GM12878 (cell line): ENCODE measurements around the gene GLTP. TPM values are rescaled to one million over a fixed set of nuclear protein-coding genes. Genes with fewer than 3 reads are reported as not detected.

Experiments used
- ATAC-seq: fragments of 200-7000 bp; cut with Tn5 transposase; 3 replicates; pipeline ENCODE4 v1.9.1; 2020; ENCODE audit warnings: mild to moderate bottlenecking, moderate library complexity
- BruUV-seq: library from RNA; stranded (reverse); fragments of 400-500 nt; replicated peaks from 2 replicates; lab custom pipeline; 2021; lab: Mats Ljungman, UMichigan
- CTCF ChIA-PET: fragments of 300-600 bp; sonication (Branson Sonifier 250); formaldehyde crosslinking; extraction: SDS; loops from one replicate; lab custom pipeline; 2021; ENCODE audit warnings: inconsistent platforms; lab: Yijun Ruan, JAX
- POLR2A ChIA-PET: fragments of 350-600 bp; formaldehyde crosslinking; extraction: SDS; loops from one replicate; lab custom pipeline; 2021; ENCODE audit warnings: inconsistent platforms; lab: Charles Lee
- RAD21 ChIA-PET: fragments of 300-600 bp; sonication (Branson Sonifier 250); formaldehyde crosslinking; loops from one replicate; lab custom pipeline; 2023; ENCODE audit warnings: antibody characterized with exemption; ENCODE audit not compliant: unreplicated experiment; lab: Charles Lee
- SMC1A ChIA-PET: fragments of 300-600 bp; sonication (Branson Sonifier 250); formaldehyde crosslinking; loops from one replicate; lab custom pipeline; 2023; ENCODE audit not compliant: unreplicated experiment, uncharacterized antibody; lab: Charles Lee
- DNase-seq: peaks from one replicate; pipeline ENCODE4 v3.0.0-alpha.2; 2011; ENCODE audit warnings: low read depth, low spot score
- FAIRE-seq: peaks from 3 replicates; lab custom pipeline; 2011; peaks lifted over from hg19 to GRCh38; lab: Jason Lieb, UNC
- H2AFZ ChIP-seq: 2 replicates; pipeline ENCODE4 v1.6.0; 2011; ENCODE audit warnings: low read depth, low read length, control low read depth; ENCODE audit not compliant: control insufficient read depth
- H3K27ac ChIP-seq: 2 replicates; pipeline ENCODE4 v1.5.1; 2011; ENCODE audit warnings: control low read depth; ENCODE audit not compliant: control insufficient read depth, insufficient read depth
- H3K27me3 ChIP-seq, 2 experiments: replicated peaks in 1 of 2; 2 replicates each; pipeline versions ENCODE4 v1.6.0 to v1.6.1; 2011; ENCODE audit warnings: low read length in 1 of 2; ENCODE audit not compliant: control insufficient read depth in 2 of 2, insufficient read depth in 2 of 2
- H3K36me3 ChIP-seq, 2 experiments: 2 replicates each; pipeline ENCODE4 v1.5.1; 2011; ENCODE audit warnings: low read length in 1 of 2; ENCODE audit not compliant: control insufficient read depth in 2 of 2, insufficient read depth in 2 of 2
- H3K4me1 ChIP-seq: 2 replicates; pipeline ENCODE4 v1.6.1; 2011; ENCODE audit warnings: mild to moderate bottlenecking, low read length, moderate library complexity, mixed read lengths; ENCODE audit not compliant: control insufficient read depth, insufficient read depth
- H3K4me2 ChIP-seq: 2 replicates; pipeline ENCODE4 v1.6.0; 2011; ENCODE audit warnings: control low read depth; ENCODE audit not compliant: control insufficient read depth, insufficient read depth
- H3K4me3 ChIP-seq: fragments of 200-600 bp; sonication (generic); 2 replicates; pipeline ENCODE4 v1.5.1; 2016
- H3K79me2 ChIP-seq: 2 replicates; pipeline ENCODE4 v1.6.0; 2011; ENCODE audit warnings: low read length; ENCODE audit not compliant: control insufficient read depth, insufficient read depth
- H3K9ac ChIP-seq: 2 replicates; pipeline ENCODE4 v1.8.0; 2011; ENCODE audit warnings: low read length, control low read depth, mixed read lengths; ENCODE audit not compliant: control insufficient read depth, insufficient read depth
- H3K9me3 ChIP-seq: replicated peaks from 3 replicates; pipeline ENCODE4 v1.5.1; 2011; ENCODE audit warnings: mild to moderate bottlenecking, low read length; ENCODE audit not compliant: control insufficient read depth, insufficient read depth
- H4K20me1 ChIP-seq: 2 replicates; pipeline ENCODE4 v1.6.0; 2011; ENCODE audit not compliant: control insufficient read depth, insufficient read depth
- HDAC2 ChIP-seq: fragments of 200-600 bp; sonication (generic); IDR thresholded peaks from 2 replicates; pipeline ENCODE4 v1.6.1; 2017
- KLF5 ChIP-seq: fragments of 450-650 bp; IDR thresholded peaks from 2 replicates; pipeline ENCODE4 v1.6.1; 2014; ENCODE audit warnings: mild to moderate bottlenecking; ENCODE audit not compliant: partially characterized antibody
- MEF2A ChIP-seq: IDR thresholded peaks from 2 replicates; pipeline ENCODE4 v1.6.1; 2011; ENCODE audit warnings: low read depth, mild to moderate bottlenecking, low read length, moderate library complexity; ENCODE audit not compliant: insufficient read depth
- PAX8 ChIP-seq: fragments of 450-650 bp; IDR thresholded peaks from 2 replicates; pipeline ENCODE4 v1.6.1; 2017; ENCODE audit warnings: mild to moderate bottlenecking, moderate library complexity
- RELA ChIP-seq: fragments of 450-650 bp; IDR thresholded peaks from 2 replicates; pipeline ENCODE4 v1.8.0; 2014; ENCODE audit warnings: borderline replicate concordance; ENCODE audit not compliant: partially characterized antibody
- TARDBP ChIP-seq: IDR thresholded peaks from 2 replicates; pipeline ENCODE4 v1.6.1; 2016; ENCODE audit warnings: borderline replicate concordance
- ZNF217 ChIP-seq: fragments of 450-650 bp; IDR thresholded peaks from 2 replicates; pipeline ENCODE4 v1.6.1; 2017; ENCODE audit warnings: antibody characterized with exemption, mild to moderate bottlenecking
- WGBS: methylation state at CpG from one replicate; pipeline ENCODE4 v1.1.6; 2016; ENCODE audit warnings: low lambda C conversion rate; ENCODE audit not compliant: insufficient replicate concordance, insufficient coverage; ENCODE audit errors: missing lambda C conversion rate; 5-methylcytosine and 5-hydroxymethylcytosine counted together
- in situ Hi-C: fragments of 300-500 bp; cut with MboI; formaldehyde crosslinking; loops from 9 replicates; pipeline ENCODE4 v1.14.3; 2018; ENCODE audit warnings: mixed read lengths
- intact Hi-C: fragments of 100-400 bp; cut with micrococcal nuclease; formaldehyde crosslinking; loops from one replicate; pipeline ENCODE4 v1.14.2; 2022; ENCODE audit not compliant: unreplicated experiment
- polyA plus RNA-seq, 11 experiments: library from polyadenylated mRNA; depleted of rRNA in 4 of 11; unstranded in 6 of 11; stranded (reverse) in 5 of 11; fragments of >200 nt; fragmentation: Nextera tagmentation in 4 of 11; fragmentation: Illumina TruSeq in 1 of 11; extraction: Ambion mirVana in 4 of 11; extraction: Trizol in 1 of 11; gene quantifications; 1 replicate in 1 of 11; 2 replicates in 10 of 11; pipeline versions ENCODE4 v1.2.1 to v1.2.3, GENCODE V29; 2011 to 2016; ENCODE audit warnings: inconsistent platforms in 2 of 11, missing spikeins in 2 of 11, low read depth in 1 of 11
- total RNA-seq, 4 experiments: library from RNA; depleted of rRNA in 3 of 4; stranded (reverse); fragments of >200 nt in 3 of 4; fragmentation: Illumina TruSeq in 1 of 4; extraction: Trizol in 1 of 4; gene quantifications; 2 replicates each; pipeline versions ENCODE4 v1.2.1 to v1.2.3, GENCODE V29; 2013 to 2021
- TF ChIP-seq, protein P1 (sequence below): fragments of 450-650 bp; IDR thresholded peaks from 2 replicates; pipeline ENCODE4 v1.6.1; 2017; ENCODE audit warnings: mild to moderate bottlenecking, low read depth, inconsistent platforms; ENCODE audit not compliant: poor library complexity, severe bottlenecking
- TF ChIP-seq, protein P2 (sequence below): fragments of 450-650 bp; formaldehyde crosslinking; IDR thresholded peaks from 2 replicates; pipeline ENCODE4 v1.5.0; 2022; ENCODE audit warnings: mild to moderate bottlenecking, missing genetic modification characterization
- TF ChIP-seq, protein P3 (sequence below): fragments of 450-650 bp; IDR thresholded peaks from 2 replicates; pipeline ENCODE4 v1.6.1; 2018; ENCODE audit warnings: mild to moderate bottlenecking, low read depth, moderate library complexity; ENCODE audit not compliant: partially characterized antibody

GLTP gene
- total and polyA plus RNA-seq, 10 of the 15 experiments (the other 5 are each of a cell fraction or from before 2014, with no cell fraction given), result 16.8 to 44.0 (median 25.3) TPM

DNA sequence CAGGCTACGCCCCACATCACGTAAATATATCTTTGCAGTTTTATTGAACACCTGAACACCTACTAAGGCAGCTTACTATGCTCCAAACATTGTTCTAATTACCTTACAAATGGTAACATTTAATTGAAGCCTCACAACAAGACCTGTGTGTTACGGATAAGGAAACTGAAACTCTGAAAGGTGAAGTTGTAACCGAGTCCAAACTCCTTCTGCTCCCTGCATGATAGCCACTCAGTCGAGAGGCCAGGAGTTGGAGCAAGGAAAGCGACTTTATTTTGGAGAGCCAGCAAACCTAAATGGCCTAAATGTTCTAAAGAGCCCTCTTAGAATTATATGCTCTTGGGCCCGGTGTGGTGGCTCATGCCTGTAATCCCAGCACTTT is 34.5 kb downstream of the GLTP start:
- ATAC-seq, result peak; percentile 5; the same call in 2 of the 3 replicates
- H3K79me2 ChIP-seq, result no peaks in the 10 kb centered on the region
- CTCF ChIA-PET, result interaction anchor here (0.5 to 7.7 kb wide), 44 partner anchors 8 to 757 kb away, joined by 3 to 139 read pairs (median 5); partner anchors contain the start of genes MMAB, MVK and TCHP
- peak overlapping the region; percentile 99 for H2AFZ ChIP-seq
- no peak overlapping the region for H3K9ac ChIP-seq
- no peaks in the 10 kb centered on the region for H3K27me3 ChIP-seq
- peaks cover 8% of the 10 kb centered on the region for H3K4me1 ChIP-seq
- BruUV-seq, result no TSS peak
- FAIRE-seq, result peak; percentile 61
- WGBS, result 49% methylated on average over 7 of the region's 7 CpGs
- DNase-seq, result no peak
- peak overlapping the region; percentile 99 for H3K4me2 ChIP-seq
- no peaks in the 10 kb centered on the region for H3K9me3 ChIP-seq
- H4K20me1 ChIP-seq, result no peaks in the 10 kb centered on the region
- intact Hi-C loops, result loop anchor here (1.0 to 5.0 kb wide), 2 partner anchors 41 to 329 kb away; no protein-coding TSS in a partner anchor
- H3K4me3 ChIP-seq, result peak overlapping the region; percentile 13; the same call in 1 of the 2 replicates
- POLR2A ChIA-PET, result interaction anchor here (0.6 to 0.7 kb wide), 2 partner anchors 30 to 247 kb away, joined by 3 read pairs; no protein-coding TSS in a partner anchor
- H3K36me3 ChIP-seq, result no peaks in the 10 kb centered on the region
- RAD21 ChIA-PET, result interaction anchor here (0.7 to 3.1 kb wide), 10 partner anchors 9 to 68 kb away, joined by 3 to 17 read pairs (median 4); no protein-coding TSS in a partner anchor
- H3K27ac ChIP-seq, result no peak overlapping the region
- SMC1A ChIA-PET, result interaction anchor here (0.9 to 5.4 kb wide), 9 partner anchors 13 to 419 kb away, joined by 3 to 40 read pairs (median 3); no protein-coding TSS in a partner anchor
- no peak for TF ChIP-seq RELA
- TF ChIP-seq, protein P1, sequence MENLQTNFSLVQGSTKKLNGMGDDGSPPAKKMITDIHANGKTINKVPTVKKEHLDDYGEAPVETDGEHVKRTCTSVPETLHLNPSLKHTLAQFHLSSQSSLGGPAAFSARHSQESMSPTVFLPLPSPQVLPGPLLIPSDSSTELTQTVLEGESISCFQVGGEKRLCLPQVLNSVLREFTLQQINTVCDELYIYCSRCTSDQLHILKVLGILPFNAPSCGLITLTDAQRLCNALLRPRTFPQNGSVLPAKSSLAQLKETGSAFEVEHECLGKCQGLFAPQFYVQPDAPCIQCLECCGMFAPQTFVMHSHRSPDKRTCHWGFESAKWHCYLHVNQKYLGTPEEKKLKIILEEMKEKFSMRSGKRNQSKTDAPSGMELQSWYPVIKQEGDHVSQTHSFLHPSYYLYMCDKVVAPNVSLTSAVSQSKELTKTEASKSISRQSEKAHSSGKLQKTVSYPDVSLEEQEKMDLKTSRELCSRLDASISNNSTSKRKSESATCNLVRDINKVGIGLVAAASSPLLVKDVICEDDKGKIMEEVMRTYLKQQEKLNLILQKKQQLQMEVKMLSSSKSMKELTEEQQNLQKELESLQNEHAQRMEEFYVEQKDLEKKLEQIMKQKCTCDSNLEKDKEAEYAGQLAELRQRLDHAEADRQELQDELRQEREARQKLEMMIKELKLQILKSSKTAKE, result no peak
- TF ChIP-seq HDAC2, result no peak
- no peak for TF ChIP-seq MEF2A
- TF ChIP-seq ZNF217, result no peak
- TF ChIP-seq KLF5, result no peak
- TF ChIP-seq, protein P2, sequence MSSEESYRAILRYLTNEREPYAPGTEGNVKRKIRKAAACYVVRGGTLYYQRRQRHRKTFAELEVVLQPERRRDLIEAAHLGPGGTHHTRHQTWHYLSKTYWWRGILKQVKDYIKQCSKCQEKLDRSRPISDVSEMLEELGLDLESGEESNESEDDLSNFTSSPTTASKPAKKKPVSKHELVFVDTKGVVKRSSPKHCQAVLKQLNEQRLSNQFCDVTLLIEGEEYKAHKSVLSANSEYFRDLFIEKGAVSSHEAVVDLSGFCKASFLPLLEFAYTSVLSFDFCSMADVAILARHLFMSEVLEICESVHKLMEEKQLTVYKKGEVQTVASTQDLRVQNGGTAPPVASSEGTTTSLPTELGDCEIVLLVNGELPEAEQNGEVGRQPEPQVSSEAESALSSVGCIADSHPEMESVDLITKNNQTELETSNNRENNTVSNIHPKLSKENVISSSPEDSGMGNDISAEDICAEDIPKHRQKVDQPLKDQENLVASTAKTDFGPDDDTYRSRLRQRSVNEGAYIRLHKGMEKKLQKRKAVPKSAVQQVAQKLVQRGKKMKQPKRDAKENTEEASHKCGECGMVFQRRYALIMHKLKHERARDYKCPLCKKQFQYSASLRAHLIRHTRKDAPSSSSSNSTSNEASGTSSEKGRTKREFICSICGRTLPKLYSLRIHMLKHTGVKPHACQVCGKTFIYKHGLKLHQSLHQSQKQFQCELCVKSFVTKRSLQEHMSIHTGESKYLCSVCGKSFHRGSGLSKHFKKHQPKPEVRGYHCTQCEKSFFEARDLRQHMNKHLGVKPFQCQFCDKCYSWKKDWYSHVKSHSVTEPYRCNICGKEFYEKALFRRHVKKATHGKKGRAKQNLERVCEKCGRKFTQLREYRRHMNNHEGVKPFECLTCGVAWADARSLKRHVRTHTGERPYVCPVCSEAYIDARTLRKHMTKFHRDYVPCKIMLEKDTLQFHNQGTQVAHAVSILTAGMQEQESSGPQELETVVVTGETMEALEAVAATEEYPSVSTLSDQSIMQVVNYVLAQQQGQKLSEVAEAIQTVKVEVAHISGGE, result no peak
- no peak for TF ChIP-seq PAX8
- TF ChIP-seq, protein P3, sequence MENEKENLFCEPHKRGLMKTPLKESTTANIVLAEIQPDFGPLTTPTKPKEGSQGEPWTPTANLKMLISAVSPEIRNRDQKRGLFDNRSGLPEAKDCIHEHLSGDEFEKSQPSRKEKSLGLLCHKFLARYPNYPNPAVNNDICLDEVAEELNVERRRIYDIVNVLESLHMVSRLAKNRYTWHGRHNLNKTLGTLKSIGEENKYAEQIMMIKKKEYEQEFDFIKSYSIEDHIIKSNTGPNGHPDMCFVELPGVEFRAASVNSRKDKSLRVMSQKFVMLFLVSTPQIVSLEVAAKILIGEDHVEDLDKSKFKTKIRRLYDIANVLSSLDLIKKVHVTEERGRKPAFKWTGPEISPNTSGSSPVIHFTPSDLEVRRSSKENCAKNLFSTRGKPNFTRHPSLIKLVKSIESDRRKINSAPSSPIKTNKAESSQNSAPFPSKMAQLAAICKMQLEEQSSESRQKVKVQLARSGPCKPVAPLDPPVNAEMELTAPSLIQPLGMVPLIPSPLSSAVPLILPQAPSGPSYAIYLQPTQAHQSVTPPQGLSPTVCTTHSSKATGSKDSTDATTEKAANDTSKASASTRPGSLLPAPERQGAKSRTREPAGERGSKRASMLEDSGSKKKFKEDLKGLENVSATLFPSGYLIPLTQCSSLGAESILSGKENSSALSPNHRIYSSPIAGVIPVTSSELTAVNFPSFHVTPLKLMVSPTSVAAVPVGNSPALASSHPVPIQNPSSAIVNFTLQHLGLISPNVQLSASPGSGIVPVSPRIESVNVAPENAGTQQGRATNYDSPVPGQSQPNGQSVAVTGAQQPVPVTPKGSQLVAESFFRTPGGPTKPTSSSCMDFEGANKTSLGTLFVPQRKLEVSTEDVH, result no peak
- TF ChIP-seq TARDBP, result no peak
- in situ Hi-C loops, result no loop called here
